ENCODE results near the gene HOXC9. TPM values are rescaled to one million over a fixed set of nuclear protein-coding genes. Genes with fewer than 3 reads are reported as not detected.

HOXC9 gene
- total and polyA plus RNA-seq, 4 donors = not detected

DNA sequence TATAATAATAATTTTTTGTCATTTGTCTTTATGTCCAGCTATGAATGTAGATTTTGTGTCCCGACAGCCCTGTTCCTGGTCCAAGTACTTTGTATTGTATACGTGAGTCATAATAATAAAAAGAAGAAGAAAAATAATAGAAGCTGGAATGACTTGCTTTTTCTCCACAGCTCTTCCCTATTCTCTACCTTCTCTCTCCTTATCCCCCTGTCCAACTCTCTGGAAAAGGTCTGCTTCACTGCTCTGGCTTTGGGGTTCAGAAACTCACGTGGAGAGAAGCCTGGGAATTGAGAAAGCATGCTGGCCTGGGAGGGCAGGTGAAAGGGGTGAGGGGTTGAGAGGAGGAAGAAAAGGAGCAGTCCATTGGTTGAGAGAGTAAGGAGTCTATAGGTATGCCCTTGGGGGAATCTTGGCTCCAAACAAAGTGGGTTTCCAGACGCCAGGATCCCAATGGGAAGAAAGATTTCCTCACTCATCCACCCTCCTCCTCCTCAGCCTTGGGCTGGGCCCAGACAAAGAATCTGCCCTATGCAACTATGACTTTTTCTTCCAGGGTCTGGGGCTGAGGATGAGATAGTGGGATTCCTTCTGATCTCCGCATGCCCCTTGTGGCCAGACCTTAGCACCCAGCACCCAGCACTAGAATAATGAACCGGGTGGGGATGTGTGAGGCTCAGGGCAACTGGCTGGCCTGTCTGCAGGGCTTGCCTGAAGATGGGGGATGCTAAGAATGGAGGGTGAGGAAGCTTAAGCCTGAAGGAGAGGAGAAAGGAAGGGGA is 12.9 kb downstream of the HOXC9 start:
- H3K27me3 ChIP-seq (ENCODE audit: control insufficient read depth in 4 of 4, insufficient read depth in 4 of 4, low read length in 3 of 4) = peaks cover 6 to 47% (median 27%) of the 10 kb centered on the region in 4 donors
- no peak overlapping the region for H3K4me3 ChIP-seq (ENCODE audit: low read depth in 1 of 3, low read length in 3 of 3)
- TF ChIP-seq EGR1 (IDR thresholded peaks at IDR 0.05; ENCODE audit: low read depth in 2 of 2) = no peak
- TF ChIP-seq HNF4A (conservative IDR thresholded peaks at IDR 0.05) = no peak
- no peak for TF ChIP-seq HNF4G (IDR thresholded peaks at IDR 0.05)
- TF ChIP-seq, protein P1, sequence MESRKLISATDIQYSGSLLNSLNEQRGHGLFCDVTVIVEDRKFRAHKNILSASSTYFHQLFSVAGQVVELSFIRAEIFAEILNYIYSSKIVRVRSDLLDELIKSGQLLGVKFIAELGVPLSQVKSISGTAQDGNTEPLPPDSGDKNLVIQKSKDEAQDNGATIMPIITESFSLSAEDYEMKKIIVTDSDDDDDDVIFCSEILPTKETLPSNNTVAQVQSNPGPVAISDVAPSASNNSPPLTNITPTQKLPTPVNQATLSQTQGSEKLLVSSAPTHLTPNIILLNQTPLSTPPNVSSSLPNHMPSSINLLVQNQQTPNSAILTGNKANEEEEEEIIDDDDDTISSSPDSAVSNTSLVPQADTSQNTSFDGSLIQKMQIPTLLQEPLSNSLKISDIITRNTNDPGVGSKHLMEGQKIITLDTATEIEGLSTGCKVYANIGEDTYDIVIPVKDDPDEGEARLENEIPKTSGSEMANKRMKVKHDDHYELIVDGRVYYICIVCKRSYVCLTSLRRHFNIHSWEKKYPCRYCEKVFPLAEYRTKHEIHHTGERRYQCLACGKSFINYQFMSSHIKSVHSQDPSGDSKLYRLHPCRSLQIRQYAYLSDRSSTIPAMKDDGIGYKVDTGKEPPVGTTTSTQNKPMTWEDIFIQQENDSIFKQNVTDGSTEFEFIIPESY (IDR thresholded peaks at IDR 0.05) = no peak
- TF ChIP-seq, protein P2, sequence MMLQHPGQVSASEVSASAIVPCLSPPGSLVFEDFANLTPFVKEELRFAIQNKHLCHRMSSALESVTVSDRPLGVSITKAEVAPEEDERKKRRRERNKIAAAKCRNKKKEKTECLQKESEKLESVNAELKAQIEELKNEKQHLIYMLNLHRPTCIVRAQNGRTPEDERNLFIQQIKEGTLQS (IDR thresholded peaks at IDR 0.05) = no peak
- TF ChIP-seq GABPA (IDR thresholded peaks at IDR 0.05 in 1 of 2, conservative IDR thresholded peaks at IDR 0.05 in 1 of 2) = no peak
- TF ChIP-seq, protein P3, sequence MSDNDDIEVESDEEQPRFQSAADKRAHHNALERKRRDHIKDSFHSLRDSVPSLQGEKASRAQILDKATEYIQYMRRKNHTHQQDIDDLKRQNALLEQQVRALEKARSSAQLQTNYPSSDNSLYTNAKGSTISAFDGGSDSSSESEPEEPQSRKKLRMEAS (IDR thresholded peaks at IDR 0.05) = no peak
- TF ChIP-seq, protein P4, sequence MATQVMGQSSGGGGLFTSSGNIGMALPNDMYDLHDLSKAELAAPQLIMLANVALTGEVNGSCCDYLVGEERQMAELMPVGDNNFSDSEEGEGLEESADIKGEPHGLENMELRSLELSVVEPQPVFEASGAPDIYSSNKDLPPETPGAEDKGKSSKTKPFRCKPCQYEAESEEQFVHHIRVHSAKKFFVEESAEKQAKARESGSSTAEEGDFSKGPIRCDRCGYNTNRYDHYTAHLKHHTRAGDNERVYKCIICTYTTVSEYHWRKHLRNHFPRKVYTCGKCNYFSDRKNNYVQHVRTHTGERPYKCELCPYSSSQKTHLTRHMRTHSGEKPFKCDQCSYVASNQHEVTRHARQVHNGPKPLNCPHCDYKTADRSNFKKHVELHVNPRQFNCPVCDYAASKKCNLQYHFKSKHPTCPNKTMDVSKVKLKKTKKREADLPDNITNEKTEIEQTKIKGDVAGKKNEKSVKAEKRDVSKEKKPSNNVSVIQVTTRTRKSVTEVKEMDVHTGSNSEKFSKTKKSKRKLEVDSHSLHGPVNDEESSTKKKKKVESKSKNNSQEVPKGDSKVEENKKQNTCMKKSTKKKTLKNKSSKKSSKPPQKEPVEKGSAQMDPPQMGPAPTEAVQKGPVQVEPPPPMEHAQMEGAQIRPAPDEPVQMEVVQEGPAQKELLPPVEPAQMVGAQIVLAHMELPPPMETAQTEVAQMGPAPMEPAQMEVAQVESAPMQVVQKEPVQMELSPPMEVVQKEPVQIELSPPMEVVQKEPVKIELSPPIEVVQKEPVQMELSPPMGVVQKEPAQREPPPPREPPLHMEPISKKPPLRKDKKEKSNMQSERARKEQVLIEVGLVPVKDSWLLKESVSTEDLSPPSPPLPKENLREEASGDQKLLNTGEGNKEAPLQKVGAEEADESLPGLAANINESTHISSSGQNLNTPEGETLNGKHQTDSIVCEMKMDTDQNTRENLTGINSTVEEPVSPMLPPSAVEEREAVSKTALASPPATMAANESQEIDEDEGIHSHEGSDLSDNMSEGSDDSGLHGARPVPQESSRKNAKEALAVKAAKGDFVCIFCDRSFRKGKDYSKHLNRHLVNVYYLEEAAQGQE (IDR thresholded peaks at IDR 0.05) = no peak
- no peak for TF ChIP-seq FOXA1 (IDR thresholded peaks at IDR 0.05)
- TF ChIP-seq YY1 (IDR thresholded peaks at IDR 0.05) = no peak
- TF ChIP-seq, protein P5, sequence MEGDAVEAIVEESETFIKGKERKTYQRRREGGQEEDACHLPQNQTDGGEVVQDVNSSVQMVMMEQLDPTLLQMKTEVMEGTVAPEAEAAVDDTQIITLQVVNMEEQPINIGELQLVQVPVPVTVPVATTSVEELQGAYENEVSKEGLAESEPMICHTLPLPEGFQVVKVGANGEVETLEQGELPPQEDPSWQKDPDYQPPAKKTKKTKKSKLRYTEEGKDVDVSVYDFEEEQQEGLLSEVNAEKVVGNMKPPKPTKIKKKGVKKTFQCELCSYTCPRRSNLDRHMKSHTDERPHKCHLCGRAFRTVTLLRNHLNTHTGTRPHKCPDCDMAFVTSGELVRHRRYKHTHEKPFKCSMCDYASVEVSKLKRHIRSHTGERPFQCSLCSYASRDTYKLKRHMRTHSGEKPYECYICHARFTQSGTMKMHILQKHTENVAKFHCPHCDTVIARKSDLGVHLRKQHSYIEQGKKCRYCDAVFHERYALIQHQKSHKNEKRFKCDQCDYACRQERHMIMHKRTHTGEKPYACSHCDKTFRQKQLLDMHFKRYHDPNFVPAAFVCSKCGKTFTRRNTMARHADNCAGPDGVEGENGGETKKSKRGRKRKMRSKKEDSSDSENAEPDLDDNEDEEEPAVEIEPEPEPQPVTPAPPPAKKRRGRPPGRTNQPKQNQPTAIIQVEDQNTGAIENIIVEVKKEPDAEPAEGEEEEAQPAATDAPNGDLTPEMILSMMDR (IDR thresholded peaks at IDR 0.05; ENCODE audit: low read depth, low read length, missing input control) = no peak
- no peak for TF ChIP-seq RAD21 (IDR thresholded peaks at IDR 0.05)
- TF ChIP-seq SP1 (IDR thresholded peaks at IDR 0.05) = no peak
- no peak for TF ChIP-seq RXRA (IDR thresholded peaks at IDR 0.05)
- no peak for TF ChIP-seq JUND (IDR thresholded peaks at IDR 0.05)
- no peak for TF ChIP-seq NR2F2 (IDR thresholded peaks at IDR 0.05)
- TF ChIP-seq FOXA2 (IDR thresholded peaks at IDR 0.05) = no peak
- no peak for TF ChIP-seq TAF1 (conservative IDR thresholded peaks at IDR 0.05)
- H3K9me3 ChIP-seq (ENCODE audit: control insufficient read depth in 4 of 4, low read length in 3 of 4) = peaks cover 0 to 5% (median 0%) of the 10 kb centered on the region in 4 donors
- no peak overlapping the region for H3K9ac ChIP-seq (ENCODE audit: low read depth in 1 of 2, low read length in 2 of 2)
- WGBS = 23% methylated on average over 6 of the region's 6 CpGs
- no peaks in the 10 kb centered on the region for H3K36me3 ChIP-seq (ENCODE audit: control insufficient read depth in 4 of 4, insufficient read depth in 3 of 4, low read depth in 1 of 4, low read length in 3 of 4)
- H3K4me1 ChIP-seq (ENCODE audit: control insufficient read depth in 4 of 4, insufficient read depth in 4 of 4, low read length in 3 of 4) = peaks cover 3 to 9% (median 6%) of the 10 kb centered on the region in 4 donors
- H3K27ac ChIP-seq (ENCODE audit: low read depth in 1 of 2, low read length in 2 of 2) = no peak overlapping the region
- DNase-seq (ENCODE audit: low spot score) = no peak

Measured in liver (tissue), 9 donors.